HG03045 (cell line): ENCODE data around the gene LRBA.
"Not testable (repeated sequence)": the region's sequence is repeated elsewhere in the genome, so short reads cannot be mapped to it uniquely, and the experiment has no call there.

Source experiments
- ATAC-seq: cut with Tn5 transposase; IDR thresholded peaks from one replicate; pipeline ENCODE4 v1.9.1; 2021; ENCODE audit warnings: mild to moderate bottlenecking, moderate library complexity; ENCODE audit not compliant: unreplicated experiment

Gene LRBA

DNA sequence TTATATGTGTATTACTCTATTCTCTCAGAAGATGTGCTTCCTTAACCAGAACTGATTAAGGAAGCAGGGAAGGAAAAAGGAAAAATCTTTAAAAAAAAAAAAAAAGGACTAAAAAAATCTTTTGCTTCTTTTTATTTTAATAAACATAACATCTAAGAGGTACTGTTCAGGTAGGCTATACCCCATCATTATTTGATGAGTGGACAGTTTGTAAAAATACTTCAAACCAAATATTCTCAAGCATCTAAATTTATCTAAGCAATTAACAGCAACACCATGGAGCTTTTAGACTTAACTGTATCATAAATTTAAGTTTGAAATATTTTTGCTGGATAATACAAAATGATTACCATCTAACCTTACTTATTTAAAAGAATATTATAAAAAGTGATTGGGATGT, 264.3 kb downstream of the LRBA start:
- ATAC-seq = no peak

- ATAC-seq = no peak
These were observed 268.9 kb downstream of the LRBA start for GRCh38 chr4:150746156-150746555.

DNA sequence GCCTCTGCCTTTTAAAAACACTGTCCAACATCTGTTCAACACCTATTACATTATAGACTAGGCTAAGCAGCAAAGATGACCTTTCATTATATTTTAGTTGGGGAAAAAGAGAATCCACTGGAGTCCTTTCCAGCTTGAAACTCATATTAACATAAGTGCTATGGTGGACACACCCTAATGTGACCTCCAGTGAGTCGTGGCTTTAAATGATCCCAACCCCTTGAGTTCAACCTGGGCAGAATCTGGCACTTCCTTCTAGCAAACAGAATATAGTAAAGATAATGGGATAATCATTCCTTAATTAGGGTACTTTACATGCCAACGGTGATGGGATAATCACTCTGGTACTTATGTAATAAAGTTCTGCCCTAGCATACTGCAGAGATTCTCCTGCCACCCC, 270.5 kb downstream of the LRBA start:
- no peak for ATAC-seq

- ATAC-seq = no peak
These were observed 271.3 kb downstream of the LRBA start for GRCh38 chr4:150743564-150744342.

DNA sequence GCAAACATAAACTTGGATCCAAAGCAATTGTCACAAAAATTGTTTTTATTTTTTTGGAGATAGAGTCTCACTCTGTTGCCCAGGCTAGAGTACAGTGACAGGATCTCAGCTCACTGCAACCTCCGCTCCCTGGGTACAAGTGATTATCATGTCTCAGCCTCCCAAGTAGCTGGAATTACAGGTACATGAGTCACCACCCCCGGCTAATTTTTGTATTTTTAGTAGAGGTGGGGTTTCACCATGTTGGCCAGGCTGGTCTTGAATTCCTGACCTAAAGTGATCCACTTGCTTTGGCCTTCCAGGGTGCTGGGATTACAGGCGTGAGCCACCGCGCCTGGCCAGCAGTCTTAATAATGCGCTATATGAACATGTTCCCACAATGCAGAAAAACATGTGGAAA, 272.2 kb downstream of the LRBA start:
- ATAC-seq = not testable (repeated sequence)

- ATAC-seq = no peak
These were observed 275.5 kb downstream of the LRBA start for GRCh38 chr4:150739591-150739990.

DNA sequence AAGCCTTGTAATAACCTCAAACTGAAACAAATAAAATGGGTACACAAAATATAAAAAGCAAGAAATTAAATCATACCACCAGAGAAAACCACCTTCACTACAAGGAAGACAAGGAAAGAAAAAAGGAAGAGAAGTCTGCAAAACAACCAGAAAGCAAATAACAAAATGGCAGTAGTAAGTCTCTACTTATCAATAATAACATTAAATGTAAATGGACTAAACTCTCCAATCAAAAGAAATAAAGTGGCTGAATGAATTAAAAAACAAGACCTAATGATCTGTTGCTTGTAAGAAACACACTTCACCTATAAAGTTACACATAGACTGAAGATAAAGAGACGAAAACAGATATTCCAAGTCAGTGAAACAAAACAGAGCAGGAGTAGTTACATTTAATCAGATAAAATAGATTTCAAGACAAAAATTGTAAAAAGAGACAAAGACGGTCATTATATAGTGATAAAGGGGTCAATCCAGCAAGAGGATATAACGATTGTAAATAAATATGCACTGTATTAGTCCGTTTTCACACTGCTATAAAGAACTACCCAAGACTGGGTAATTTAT, 289.0 kb downstream of the LRBA start:
- no peak for ATAC-seq

DNA sequence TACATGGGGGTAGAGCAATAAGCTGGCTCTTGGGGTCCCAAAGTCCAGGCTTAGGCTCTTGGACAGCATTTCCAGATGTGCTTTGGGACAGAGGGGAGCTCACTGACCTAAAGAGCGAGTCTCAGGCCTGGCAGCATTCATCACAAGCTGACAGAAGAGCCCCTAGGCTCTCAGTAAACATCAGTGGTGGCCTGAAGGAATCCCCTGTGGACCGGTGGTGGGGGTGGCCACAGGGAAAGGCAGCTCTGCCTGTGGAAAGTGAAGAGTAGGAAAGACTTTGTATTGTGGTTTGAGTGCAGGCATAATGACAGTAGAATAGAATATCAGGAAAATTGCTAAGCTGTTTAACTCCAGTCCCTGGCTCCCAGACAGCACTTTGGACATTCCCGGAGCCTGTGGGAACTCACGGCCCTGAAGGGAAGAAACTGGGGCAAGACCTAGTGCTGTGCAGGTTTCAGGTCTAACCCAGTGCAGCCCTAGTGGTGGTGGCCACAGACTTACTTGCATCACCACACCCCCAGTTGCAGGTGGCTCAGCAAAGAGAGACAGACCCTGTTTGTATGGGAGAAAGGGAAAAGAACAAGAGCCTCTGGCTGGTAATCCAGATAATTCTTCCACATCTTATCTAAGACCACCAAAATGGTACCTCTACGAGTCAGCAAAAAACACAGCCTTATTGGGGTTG, 291.2 kb downstream of the LRBA start:
- ATAC-seq = no peak

GRCh38 chr4:150722908-150723362, 292.1 kb downstream of the LRBA start:
- ATAC-seq = no peak

DNA sequence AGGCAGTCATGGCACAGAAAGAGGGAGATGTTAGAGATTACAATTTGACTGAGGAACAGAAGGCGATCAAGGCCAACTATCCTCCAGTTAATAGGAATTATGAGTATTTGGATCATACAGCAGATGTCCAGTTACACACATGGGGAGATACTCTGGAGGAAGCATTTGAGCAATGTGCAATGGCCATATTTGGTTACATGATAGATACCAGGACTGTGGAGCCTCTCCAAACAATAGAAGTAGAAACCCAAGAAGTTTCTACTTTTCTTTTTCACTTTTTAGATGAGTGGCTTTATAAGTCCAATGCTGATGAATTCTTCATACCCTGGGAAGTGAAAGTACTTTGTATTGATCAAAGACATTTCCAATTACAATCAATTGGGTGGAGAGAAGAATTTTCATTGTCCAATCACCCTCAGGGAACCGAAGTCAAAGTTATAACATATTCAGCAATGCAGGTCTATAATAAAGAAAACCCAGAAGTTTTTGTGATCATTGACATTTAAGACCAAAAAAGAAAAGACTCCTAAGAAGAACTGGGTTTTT, 294.0 kb downstream of the LRBA start:
- ATAC-seq = no peak

DNA sequence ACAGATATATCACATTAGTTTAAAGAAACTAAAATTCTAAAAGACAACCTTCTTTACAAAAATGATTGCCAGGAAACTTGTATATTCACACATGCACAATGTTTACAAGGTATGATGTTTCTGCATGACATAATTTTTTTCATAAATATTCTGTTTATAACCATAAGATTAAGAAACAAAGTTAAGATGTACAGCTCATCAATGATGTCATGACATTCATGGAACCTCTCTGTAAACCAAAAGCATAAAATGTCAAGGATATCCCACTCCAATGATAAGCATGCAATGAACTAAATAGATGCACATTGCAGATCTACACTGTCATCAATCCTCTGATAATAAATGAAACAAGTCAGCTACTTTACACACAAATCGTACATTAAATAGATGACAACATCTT, 297.1 kb downstream of the LRBA start:
- no peak for ATAC-seq

DNA sequence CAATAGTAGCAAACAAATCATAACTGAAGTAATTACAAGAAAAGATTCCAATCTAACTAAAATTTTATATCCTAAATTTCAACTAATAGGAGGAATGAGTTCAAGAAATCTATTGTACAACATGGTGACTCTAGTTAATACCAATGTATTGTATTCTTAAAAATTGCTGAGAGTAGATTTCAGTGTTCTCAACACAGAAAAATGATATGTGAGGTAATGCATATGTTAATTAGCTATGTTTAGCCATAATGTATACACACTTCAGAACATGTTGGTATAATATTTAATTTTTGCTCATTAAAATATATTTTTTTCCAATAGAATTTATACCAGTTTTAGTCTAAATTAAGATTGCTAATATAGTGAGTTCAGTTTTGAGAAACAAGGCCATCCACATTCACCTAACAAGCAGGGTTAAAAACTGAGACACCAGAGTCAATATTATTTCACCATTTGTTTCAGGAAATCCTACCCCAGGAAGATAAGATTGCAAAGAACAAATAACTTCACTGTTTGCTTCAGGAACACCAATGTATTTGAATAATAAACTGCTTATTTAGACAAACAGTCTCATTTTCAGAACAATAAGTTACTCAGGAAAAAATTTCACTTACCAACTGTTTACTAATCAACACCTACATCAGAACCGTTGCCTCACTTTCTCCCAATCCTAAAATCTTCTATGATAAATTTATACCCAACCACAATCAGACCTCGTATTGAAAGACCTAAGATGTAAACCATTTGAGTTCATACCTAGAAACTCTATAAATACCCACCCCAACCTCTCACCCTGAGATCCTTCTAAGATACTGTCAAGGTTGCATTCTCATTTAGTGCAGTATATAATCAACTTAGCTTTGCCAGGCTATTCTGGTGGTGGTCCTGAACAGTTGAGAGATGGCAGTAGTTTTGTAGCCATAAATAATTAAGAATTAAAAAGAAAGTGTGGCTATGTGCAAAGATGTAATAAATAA, 300.3 kb downstream of the LRBA start:
- no peak for ATAC-seq

GRCh38 chr4:150713251-150713650, 301.8 kb downstream of the LRBA start:
- no peak for ATAC-seq

- ATAC-seq = no peak
These were observed 304.2 kb downstream of the LRBA start for GRCh38 chr4:150710770-150711375.

GRCh38 chr4:150708004-150708403, 307.1 kb downstream of the LRBA start:
- ATAC-seq = no peak

DNA sequence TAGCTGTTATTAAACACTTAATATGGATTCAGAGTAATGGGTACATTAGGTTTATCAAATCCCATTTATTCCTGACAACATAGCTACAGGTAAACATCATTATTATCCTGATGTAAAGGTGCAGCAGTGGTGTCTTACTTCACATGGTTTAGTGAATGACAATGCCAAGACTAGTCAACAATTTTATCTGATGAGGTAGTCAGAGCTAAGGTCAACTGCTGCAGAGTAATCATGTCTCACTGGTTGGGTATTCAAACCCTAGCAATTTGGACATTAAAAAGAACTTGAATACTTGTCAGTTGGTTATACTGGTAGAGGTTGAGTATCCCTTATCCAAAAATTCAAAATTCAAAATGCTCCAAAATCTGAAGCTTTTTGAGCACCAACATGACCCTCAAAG, 315.5 kb downstream of the LRBA start:
- ATAC-seq = no peak

DNA sequence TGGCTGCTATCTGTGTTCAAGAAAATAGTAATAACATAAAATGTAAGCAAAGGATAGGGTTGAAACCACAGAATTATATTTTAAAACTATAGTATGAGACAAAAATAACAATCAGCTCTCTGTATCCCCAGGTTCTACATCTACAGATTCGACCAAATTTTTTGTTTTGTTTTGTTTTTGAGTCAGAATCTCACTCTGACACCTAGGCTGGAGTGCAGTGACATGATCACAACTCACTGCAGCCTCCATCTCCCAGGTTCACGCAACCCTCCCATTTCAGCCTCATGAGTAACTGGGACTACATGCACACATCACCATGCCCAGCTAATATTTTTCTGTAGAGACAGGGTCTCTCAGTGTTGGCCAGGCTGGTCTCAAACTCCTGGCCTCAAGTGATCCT, 319.9 kb downstream of the LRBA start:
- no peak for ATAC-seq

- no peak for ATAC-seq
These were observed 320.6 kb downstream of the LRBA start for GRCh38 chr4:150694438-150694837.

DNA sequence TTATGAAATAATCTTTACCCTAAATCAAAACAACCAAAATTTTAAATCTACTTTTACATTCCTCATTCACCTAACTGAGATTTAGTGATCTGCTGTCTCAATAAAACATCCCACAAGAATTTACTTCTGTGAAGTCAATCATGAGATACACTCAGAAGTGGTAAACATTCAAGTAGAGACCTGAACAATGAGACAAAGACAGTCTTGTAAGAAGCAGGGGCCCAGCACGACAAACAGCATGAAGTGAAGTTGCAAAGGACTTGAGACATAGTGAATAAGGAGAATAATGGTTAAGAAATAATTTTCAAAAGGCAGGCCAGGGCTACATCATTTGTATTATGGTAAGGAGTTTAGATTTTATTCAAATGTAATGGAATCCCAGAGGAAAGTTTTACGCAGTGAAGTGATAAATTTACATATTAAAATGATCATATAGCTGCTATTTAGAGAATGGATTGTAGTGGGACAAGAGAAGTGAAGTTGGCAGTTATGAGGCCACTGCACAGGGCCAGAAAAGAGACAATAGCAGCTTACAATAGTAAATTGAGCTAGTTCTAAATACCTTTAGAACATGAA, 331.2 kb downstream of the LRBA start:
- no peak for ATAC-seq

DNA sequence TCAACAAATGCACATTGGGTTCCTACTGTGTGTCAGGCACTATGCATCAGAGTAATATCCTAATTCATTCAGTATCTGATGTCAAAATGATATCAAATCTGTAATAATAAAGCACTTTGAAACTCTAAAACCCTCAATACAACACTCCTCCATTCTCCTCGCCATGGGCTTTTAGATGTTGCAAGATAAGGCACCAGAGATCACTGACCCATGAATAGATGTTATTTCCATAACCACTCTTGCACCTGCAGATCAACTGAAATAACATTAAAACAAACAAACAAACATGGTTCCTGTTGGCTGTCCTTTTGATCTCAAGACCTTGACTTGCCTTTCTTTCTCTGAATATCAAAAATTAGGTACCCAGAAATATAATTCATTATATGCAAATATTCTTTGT, 333.0 kb downstream of the LRBA start:
- no peak for ATAC-seq
